ENCODE measurements around the gene SEMA5A. TPM values are rescaled to one million over a fixed set of nuclear protein-coding genes. Genes with fewer than 3 reads are reported as not detected.

Gene SEMA5A
- total RNA-seq, 1 donor, result 57.0 TPM

DNA sequence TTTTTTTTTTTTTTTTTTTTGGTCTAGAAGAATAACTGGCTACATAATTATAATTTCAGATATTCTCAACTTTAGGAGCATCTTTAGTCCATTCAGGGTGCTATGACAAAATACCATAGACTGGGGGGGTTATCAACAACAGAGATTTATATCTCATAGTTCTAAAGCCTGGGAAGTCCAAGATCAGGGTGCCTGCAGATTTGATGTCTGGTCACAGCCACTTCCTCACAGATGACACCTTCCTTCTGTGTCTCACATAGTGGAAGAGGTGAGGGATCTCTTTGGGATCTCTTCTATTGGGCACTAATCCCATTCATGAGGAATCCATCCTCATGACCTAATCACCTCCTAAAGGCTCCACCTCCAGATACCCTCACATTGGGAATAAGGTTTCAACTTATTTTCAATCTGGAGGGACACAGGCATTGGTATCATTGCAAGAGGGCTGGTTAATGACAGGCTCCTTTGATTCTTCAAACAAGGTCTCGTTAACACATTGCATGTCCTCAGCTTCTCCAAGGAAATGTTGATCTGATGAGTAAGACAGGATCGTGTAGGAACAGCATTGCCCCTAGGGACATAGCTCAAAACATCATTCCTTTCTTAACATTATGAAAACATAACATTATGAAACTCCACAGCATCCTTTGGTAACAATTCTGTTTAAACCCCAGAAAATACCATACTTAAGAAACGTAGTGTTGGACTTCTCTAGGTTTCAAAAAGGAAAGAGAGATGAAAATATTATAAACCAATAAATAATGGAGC is 372.4 kb downstream of the SEMA5A start:
- no peak overlapping the region for H3K4me3 ChIP-seq (ENCODE audit: low read depth, low read length)
- DNase-seq (ENCODE audit: low read depth), result peak; percentile 78
- TF ChIP-seq, protein P1, sequence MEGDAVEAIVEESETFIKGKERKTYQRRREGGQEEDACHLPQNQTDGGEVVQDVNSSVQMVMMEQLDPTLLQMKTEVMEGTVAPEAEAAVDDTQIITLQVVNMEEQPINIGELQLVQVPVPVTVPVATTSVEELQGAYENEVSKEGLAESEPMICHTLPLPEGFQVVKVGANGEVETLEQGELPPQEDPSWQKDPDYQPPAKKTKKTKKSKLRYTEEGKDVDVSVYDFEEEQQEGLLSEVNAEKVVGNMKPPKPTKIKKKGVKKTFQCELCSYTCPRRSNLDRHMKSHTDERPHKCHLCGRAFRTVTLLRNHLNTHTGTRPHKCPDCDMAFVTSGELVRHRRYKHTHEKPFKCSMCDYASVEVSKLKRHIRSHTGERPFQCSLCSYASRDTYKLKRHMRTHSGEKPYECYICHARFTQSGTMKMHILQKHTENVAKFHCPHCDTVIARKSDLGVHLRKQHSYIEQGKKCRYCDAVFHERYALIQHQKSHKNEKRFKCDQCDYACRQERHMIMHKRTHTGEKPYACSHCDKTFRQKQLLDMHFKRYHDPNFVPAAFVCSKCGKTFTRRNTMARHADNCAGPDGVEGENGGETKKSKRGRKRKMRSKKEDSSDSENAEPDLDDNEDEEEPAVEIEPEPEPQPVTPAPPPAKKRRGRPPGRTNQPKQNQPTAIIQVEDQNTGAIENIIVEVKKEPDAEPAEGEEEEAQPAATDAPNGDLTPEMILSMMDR (IDR thresholded peaks at IDR 0.05; ENCODE audit: insufficient read depth, low read length), result no peak

DNA sequence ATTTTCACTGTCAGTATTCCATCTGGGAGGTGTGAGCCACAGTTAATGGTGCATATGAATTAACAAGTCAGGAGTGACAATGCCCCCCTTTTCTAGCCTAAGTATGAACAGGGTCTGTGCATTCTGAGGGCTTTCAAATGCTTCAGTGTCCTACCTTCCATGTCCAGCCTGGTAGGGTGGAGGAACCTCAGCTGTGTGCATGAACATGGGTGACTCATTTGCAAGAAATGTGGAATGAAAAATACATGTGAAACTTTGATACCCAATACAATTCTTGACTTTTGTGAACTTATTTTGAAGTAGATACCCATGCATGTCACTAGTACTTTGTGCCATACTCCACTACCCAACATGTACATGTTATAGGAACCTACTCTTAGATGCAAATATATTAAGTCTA is 375.8 kb downstream of the SEMA5A start:
- no peak for DNase-seq (ENCODE audit: low read depth)
- TF ChIP-seq, protein P1 (IDR thresholded peaks at IDR 0.05; ENCODE audit: insufficient read depth, low read length), result no peak
- H3K4me3 ChIP-seq (ENCODE audit: low read depth, low read length), result no peak overlapping the region

DNA sequence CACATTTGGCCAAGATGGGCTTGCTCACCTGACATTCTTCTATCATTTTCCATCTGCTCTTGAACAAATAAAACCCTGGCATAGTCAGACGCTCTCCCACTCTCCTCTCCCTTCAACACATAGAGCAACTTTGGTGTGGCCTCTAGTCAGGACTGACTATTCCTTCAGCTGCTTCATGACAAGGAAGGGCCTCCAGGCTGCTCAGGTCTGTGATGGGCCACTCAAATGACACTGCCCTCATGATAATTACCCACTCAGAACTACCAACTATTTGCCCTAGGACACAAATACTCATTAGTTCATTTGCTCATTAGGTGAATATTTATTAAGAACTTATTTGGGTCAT is 376.3 kb downstream of the SEMA5A start:
- TF ChIP-seq, protein P1 (IDR thresholded peaks at IDR 0.05; ENCODE audit: insufficient read depth, low read length), result no peak
- DNase-seq (ENCODE audit: low read depth), result no peak
- no peak overlapping the region for H3K4me3 ChIP-seq (ENCODE audit: low read depth, low read length)

DNA sequence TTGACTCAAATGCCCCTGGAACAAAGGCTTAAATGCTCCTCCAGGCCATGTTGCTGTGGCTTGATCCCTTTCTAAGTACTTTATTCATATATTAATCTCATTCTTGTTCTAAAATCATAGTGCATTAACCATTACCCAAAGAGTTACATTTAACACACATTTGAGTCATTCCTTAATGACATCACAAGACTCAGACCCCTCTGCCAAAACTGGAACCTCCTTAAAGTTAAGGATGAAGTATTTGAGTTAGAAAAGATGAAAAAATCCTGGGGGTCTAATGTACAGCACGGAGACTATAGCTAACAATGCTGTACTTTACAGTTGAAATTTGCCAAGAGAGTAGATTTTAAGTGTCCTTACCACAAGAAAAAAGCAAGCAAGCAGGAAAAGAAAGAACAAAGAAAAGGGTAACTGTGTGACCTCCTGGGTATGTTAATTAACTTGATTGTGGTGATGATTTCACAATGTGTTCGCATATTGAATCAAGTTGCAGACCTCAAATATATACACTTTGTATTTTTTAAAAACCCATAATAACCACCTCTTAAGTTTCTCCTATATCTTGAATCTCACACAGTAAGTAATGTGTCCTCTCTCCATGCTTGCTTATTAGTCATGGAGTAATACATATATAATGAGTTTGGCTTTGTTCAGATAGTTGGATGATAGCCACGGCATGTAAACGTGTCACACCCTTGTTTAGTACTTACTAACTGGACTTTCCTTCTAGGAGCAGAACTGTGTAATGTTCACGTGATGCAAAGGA is 376.9 kb downstream of the SEMA5A start:
- TF ChIP-seq, protein P1 (IDR thresholded peaks at IDR 0.05; ENCODE audit: insufficient read depth, low read length), result no peak
- DNase-seq (ENCODE audit: low read depth), result no peak
- H3K4me3 ChIP-seq (ENCODE audit: low read depth, low read length), result no peak overlapping the region

DNA sequence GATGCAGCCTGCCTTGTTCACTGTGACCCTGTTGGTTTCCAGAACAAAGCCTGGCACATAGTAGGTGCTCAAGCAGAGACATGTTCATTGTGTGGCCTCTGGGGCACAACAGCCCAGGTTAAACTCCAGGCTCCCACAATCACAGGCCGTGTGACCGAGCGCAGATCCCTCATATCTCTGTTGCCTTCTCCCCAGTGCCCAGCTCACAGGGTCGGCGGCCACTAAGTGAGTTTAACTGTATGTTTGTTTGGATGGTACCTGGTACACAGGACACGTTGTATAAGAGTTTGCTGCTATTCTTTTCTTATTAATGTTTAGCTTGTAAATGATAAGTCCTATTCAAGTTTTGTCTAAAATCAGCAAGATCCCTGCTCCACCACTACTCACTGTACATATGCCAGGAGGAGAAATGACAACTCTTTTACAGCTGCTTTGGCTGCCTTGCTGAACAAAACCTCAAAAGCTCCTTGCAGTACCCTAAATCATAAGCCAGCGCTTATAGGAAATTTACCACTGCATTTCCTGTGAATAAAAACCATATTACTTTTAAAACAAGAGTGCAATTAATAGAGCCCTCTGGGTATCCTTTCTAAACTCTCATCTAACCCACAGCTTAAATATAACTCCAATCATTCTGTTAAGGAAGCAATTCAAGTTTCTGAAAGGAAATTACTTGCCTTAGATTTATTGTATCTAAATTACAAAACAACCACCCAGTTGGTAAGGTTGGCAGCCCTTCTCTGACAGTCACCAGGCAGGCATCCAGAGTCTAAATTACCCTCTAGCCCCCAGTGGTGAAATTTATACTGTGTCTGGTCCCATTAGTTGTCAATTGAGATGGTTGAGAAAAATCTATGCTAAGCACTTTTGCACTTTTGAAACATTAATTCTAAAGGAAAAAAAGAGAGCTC is 379.4 kb downstream of the SEMA5A start:
- H3K4me3 ChIP-seq (ENCODE audit: low read depth, low read length), result no peak overlapping the region
- no peak for DNase-seq (ENCODE audit: low read depth)
- TF ChIP-seq, protein P1 (IDR thresholded peaks at IDR 0.05; ENCODE audit: insufficient read depth, low read length), result no peak

DNA sequence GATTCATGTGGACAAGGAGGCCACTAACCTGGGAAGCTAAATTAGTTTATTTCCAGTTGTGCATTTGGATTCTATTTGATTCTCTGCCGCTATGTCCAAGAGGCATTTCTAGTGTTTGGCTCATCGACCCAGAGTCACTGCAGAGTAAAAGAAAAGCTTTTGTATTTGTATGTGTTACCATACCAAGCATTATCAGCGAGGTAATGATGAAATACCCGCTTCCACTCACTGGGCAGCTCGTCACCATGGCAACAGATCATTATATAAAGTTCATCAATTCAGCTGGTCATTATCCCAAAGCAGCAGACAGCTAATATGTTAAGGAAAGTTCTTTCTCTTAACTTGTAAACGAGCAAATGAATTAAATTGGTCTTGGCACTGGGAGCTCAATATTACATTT is 380.3 kb downstream of the SEMA5A start:
- no peak overlapping the region for H3K4me3 ChIP-seq (ENCODE audit: low read depth, low read length)
- peak; percentile 15 for DNase-seq (ENCODE audit: low read depth)
- TF ChIP-seq, protein P1 (IDR thresholded peaks at IDR 0.05; ENCODE audit: insufficient read depth, low read length), result no peak

Data from fibroblast of the aortic adventitia (primary cell).